Activated gamma-delta T cell treated with anti-CD3 and anti-CD28 coated beads, Interleukin-2, amount 50 U/mL, for 16 hours (primary cell): Measurements from ENCODE around the gene UNC5B.

ENCODE experiments used
- DNase-seq: peaks from one replicate; pipeline ENCODE4 v3.0.0-alpha.2; 2020; ENCODE audit warnings: low read depth

The UNC5B gene

GRCh38 chr10:71254834-71255549 is 42.6 kb downstream of the UNC5B start:
- no peak for DNase-seq

GRCh38 chr10:71255550-71255807 is 43.1 kb downstream of the UNC5B start:
- DNase-seq, result no peak

GRCh38 chr10:71255808-71256660 is 43.7 kb downstream of the UNC5B start:
- no peak for DNase-seq

- DNase-seq, result no peak
Measured at GRCh38 chr10:71256661-71257318, 44.4 kb downstream of the UNC5B start.

- no peak for DNase-seq
Measured at GRCh38 chr10:71257319-71257997, 45.1 kb downstream of the UNC5B start.

GRCh38 chr10:71258046-71258445 is 45.7 kb downstream of the UNC5B start:
- DNase-seq, result no peak

GRCh38 chr10:71258446-71259145 is 46.2 kb downstream of the UNC5B start:
- no peak for DNase-seq

- no peak for DNase-seq
Measured at GRCh38 chr10:71259282-71259681, 46.9 kb downstream of the UNC5B start.

GRCh38 chr10:71259815-71260501 is 47.6 kb downstream of the UNC5B start:
- DNase-seq, result no peak

- no peak for DNase-seq
Measured at GRCh38 chr10:71260622-71261325, 48.4 kb downstream of the UNC5B start.

GRCh38 chr10:71262027-71262426 is 49.7 kb downstream of the UNC5B start:
- DNase-seq, result no peak

GRCh38 chr10:71262817-71263216 is 50.4 kb downstream of the UNC5B start:
- no peak for DNase-seq

GRCh38 chr10:71263376-71263775 is 51.0 kb downstream of the UNC5B start:
- no peak for DNase-seq

- DNase-seq, result no peak
Measured at GRCh38 chr10:71264345-71265200, 52.2 kb downstream of the UNC5B start.

GRCh38 chr10:71265201-71265575 is 52.8 kb downstream of the UNC5B start:
- DNase-seq, result no peak

- no peak for DNase-seq
Measured at GRCh38 chr10:71265618-71266146, 53.3 kb downstream of the UNC5B start.

- DNase-seq, result no peak
Measured at GRCh38 chr10:71266147-71266917, 54.0 kb downstream of the UNC5B start.

GRCh38 chr10:71266918-71267442 is 54.6 kb downstream of the UNC5B start:
- no peak for DNase-seq
